ENCODE measurements around the gene PRM1.
"Not testable (repeated sequence)": the region's sequence is repeated elsewhere in the genome, so short reads cannot be mapped to it uniquely, and the experiment has no call there.

PRM1 gene

GRCh38 chr16:11296706-11297491 is 15.8 kb upstream of the PRM1 start:
- DNase-seq = no peak

- DNase-seq = no peak
Observed at GRCh38 chr16:11296351-11296705, 15.2 kb upstream of the PRM1 start.

GRCh38 chr16:11295672-11296071 is 14.5 kb upstream of the PRM1 start:
- DNase-seq = no peak

DNA sequence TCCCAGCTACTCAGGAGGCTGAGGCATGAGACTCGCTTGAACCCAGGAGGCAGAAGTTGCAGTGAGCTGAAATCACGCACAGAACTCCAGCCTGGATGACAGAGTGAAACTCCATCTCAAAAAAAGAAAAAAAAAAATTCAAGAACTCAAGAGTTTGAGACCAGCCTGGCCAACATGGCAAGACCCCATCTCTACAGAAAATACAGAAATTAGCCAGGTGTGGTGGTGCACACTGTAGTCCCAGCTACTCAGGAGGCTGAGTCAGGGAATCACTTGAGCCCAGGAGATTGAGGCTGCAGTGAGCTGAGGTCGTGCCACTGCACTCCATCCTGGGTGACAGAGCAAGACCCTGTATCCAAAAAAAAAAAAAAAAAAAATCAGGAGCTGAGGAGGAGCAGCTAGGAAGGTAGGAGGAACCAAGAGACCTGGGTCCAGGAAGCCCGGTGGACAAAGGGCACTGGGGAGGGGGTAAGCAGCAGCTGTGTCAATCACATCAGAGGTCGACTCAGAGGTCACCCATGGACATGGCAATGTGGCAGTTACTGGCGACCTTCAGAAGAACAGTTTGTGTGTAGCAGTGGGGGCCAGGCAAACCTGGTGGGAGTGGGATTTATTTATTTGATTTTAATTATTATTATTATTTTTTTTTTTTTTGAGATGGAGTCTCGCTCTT is 11.1 kb upstream of the PRM1 start:
- no peak for DNase-seq

DNA sequence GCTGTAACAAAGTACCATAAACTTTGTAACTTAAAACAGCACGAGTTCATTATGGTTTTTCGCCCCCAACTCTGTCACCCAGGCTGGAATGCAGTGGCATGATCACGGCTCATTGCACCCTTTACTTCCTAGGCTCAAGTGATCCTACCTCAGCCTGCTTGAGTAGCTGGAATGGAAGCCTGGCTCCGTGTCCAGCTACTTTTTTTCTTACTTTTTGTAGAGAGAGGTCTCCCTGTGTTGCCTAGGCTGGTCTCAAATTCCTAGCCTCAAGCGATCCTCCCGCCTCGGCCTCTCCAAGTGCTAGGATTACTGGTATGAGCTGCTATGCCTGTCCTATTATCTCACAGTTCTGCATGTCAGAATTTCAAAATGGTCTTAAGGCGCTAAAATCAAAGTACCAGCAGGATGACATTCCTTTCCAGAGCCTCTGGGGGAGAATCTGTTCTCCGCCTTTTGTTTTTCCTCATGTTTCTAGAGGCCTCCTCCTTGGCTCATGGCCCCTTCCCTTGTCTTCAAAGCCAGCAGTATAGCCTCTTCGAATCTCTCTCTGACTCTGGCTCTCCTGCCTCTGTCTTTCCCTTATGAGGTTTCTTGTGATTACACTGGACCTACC is 10.1 kb upstream of the PRM1 start:
- no peak for DNase-seq

DNA sequence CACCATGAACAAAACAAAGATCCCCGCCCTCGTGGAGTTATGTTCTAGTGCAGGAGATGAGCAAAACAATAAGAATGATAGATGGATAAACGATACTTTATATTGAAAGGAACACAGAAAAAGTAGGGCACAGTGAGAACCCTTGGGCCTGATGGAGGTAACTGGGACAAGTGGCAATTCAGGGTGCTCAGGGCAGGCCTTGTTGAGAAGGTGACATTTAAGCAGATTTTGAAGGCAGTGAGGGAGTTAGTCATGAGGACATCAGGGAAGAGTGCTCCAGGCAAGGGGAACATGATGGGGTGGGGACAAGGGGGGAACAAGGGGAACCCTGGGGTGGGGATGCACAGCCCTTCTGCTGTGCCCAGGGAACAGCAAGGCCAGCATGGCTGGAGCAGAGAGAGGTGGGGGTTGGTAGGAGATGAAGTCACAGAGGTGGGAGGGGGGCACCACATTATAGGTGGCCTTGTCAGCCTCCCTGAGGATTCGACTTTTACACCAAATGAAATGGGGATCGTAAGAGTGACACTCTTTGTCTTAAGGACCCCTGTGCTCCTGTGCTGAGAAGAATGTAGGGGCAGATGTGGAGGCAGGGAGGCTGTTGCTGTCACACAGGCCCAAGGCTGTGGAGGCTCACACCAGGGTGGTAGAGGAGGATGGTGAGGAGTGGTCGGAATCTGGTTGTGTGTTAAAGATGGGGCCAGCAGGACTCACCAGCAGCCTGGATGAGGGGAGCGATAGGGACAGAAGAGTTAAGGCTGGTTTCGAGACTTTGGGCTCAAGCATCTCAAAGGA is 9.2 kb upstream of the PRM1 start:
- no peak for DNase-seq

GRCh38 chr16:11289696-11290095 is 8.6 kb upstream of the PRM1 start:
- DNase-seq = not testable (repeated sequence)

DNA sequence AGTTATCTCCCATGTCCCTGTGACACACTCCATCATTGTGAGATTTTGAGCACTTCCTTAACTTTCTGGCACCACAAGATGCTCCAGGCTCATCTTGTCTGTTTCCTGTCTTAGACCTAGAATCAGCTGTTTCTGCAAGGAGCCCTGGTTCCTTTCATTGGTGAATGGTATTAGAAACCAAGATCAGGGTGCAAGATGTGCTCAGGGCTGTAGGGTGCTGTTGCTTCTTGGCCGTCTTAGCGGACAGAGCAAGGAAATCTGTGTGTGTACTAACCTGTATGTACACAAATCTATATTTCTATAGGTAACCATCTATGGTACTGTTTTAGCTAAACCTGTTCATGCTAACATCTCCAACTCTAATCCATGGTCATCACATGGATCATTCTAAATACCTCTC is 8.1 kb upstream of the PRM1 start:
- no peak for DNase-seq

DNA sequence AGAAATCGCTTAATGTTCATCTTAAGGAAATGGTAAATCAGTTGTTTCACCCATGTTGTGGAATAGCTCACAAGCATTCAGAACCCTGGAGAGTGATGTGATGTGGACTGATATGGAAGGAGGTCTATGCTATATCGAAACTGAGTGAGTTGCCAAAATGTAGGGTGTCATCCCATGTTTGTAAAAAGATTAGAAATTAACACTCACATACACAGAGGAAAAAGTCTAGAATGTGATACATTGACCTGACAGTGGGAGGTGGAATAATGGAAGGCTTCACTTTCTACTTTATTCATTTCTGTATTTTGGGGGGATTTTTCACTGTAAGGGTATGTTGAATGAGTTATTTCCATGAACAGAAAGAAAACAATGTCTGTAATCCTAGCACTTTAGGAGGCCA is 4.7 kb upstream of the PRM1 start:
- no peak for DNase-seq

DNA sequence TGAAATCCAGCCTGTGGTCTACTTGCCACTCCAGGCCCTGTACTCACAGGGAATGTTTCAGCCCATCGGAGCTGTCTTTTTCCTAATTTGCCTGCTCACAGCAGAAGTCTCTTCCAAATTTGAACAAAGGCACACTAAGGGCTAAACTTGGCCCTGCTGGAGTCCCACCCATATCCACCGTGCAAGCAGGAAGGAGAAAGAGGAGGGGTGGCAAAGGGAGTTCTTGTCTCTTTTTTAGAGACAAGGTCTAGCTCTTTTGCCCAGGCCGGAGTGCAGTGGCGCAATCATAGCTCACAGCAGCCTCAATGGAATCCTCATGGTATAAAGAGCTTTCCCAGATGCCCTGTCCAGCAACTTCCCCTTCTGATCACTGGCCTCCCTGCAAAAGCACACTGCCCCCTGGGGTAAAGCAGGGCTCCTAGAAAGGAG is 2.7 kb upstream of the PRM1 start:
- no peak for DNase-seq

GRCh38 chr16:11278681-11279628 is 2.2 kb downstream of the PRM1 start:
- DNase-seq = no peak

DNA sequence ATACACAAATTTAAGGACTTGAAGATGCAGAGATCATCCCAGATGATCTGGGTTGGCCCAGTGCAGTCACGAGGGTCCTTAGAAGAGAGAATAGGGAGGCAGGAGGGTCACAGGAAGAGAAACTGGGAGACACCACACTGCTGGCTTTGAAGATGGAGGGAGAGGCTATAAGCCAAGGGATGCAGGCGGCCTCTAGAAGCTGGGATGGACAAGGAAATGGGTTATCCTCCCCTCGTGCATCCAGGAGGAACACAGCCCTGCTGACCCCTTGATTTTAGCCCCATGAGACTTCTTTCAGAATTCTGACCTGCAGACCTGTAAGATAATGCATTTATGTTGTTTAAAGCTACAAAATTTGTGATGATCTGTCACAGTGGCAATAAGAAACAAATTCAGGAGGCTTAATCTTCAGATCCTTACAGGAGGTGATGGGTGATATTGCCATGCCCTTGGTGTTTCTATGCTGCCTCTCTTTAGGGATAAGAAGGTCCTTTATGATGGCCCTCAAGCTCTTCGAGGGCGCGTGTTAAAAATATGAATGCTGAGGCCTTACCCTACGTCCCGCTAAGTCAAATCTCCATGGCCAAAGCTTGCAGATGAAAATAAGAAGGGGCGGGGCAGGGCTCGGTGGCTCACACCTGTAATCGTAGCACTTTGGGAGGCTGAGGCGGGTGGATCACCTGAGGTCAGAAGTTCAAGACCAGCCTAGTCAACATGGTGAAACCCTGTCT is 3.4 kb downstream of the PRM1 start:
- DNase-seq = no peak

DNA sequence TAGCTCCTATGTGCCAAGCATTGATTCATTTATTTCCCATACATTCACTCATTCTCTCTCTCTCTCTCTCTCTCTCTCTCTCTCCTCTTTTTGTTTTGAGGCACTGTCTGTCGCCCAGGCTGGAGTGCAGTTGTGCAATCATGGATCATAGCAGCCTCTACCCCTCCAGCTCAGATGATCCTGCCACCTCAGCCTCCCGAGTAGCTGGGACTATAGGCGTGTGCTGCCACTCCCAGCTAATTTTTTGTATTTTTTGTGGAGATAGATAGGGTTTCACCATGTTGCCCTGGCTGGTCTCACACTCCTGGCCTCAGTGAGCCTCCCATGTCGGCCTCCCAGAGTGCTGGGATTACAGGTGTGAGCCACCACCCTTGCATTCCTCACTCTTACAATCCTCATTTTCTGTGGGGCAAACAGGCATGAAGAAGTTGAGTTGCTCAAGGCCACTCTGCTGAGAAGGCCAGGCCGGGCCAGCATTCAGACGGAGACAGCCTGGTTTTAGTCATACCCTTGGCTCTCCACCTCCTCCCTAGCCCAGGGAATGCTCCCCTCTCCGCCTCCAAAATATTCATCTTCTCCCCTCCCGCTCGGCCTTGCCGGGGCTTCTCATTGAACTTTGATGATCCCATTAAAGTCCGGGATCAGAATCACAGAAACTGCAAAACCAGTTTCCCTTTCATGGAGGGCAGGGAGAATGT is 4.1 kb downstream of the PRM1 start:
- no peak for DNase-seq

- DNase-seq = no peak
Observed at GRCh38 chr16:11276143-11276895, 4.8 kb downstream of the PRM1 start, which contains the start of gene PRM2. TSS of gene PRM2 (minus strand) at chr16:11276480. CDS start at chr16:11276370, 110 bp downstream.

GRCh38 chr16:11274964-11275363 is 6.2 kb downstream of the PRM1 start:
- DNase-seq = no peak

DNA sequence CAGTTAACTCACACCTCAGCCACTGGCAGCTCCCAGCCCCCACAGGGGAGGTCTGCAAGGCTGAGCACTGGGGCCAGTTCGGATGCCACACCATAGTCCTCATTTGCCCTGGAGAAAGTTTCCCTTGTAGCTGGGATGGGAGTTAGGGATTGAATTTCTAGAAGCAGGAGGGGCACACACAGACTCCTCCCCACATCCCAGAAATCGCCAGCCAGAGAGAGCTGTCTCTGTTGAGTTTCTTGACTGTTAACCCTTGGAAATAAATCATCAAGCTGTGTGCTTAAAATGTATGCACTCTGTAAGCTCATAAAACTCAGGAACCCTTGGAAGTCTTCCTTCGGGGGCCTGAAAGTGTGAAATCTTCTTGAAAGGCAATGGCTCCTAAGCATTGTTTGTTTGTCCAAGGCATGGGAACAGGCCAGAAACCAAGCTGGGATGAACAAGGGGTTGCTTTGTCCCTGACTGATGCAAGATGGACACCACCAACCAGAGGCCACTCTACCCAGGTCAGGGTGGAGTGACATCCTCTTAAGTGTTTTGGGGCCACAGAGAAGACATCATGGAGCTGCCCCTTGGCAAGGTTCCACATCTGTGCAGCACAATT is 7.3 kb downstream of the PRM1 start:
- no peak for DNase-seq

- DNase-seq = no peak
Observed at GRCh38 chr16:11272921-11273720, 8.0 kb downstream of the PRM1 start, which contains the start of gene PRM3. TSS of gene PRM3 (minus strand) at chr16:11273629. CDS start at chr16:11273595, 34 bp downstream.

DNA sequence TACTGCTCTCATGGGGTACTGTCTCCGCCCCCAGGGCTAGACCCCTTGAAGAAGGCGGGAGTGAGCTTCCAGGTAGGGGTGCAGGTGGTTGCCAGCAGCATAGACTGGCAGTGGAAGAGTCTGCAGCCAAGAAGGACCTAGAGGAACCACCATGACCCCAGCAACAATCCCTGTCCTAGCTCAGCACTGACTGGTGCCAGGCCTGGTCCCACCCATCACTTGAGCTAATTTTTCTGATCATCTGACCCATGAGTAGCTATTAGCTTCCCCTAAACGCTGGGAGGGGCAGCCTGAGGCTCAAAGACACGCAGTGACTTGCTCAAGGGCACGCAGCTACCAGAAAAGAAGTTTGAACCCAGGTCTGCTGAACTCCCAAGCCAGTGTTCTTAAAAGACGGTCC is 8.6 kb downstream of the PRM1 start:
- DNase-seq = no peak

Measured in right forelimb (tissue), 1 donor.